ENCODE measurements around the gene C1GALT1C1L.
"Not testable (repeated sequence)": the region's sequence is repeated elsewhere in the genome, so short reads cannot be mapped to it uniquely, and the experiment has no call there.

The C1GALT1C1L gene

GRCh38 chr2:43676322-43677050, at the start of gene C1GALT1C1L:
Gene C1GALT1C1L, minus strand, starts transcription at chr2:43676429. Its CDS starts 107 bp downstream, at chr2:43676322.
- peak; percentile 27 for DNase-seq (ENCODE audit: low read depth)

- no peak for DNase-seq (ENCODE audit: low read depth)
Observed at GRCh38 chr2:43725711-43726246, 49.5 kb upstream of the C1GALT1C1L start.

DNA sequence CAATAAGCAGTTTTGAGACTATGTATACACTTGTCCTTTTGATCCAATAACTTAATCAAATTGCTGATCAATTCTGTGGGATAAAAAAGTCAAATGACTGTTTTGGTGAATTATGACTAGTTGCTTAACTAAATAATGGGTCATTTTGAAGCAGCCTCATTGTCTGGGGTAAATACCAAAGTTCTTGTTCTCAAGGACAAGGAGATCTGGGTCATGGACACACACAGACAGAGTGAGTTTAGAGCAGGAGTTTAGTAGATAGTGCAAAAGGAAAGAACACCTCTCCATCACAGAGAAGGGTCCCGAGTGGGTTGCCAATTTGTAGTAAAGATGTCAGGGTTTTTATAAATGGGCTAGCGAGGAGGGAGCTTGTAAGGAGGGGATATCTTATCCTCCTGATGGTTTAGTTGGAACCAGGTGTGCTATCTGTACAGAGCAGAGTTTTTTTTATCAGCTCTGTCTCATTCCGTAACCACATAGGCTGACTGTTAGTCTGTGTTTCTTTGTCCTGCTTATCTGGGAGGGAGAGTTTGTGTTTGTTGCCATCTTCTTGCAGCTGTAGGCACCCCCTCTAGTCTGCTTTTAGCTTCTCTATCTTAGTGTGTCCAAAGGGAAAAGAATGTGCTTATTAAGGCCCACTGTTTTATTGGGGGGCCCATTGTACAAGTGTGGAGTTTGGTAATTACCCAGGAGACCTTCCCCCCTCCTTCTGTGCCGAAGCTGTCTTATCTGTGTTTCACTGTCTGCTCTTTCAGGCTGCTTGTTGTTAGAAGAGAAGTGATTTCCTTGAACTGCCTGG, 48.7 kb upstream of the C1GALT1C1L start:
- DNase-seq (ENCODE audit: low read depth): no peak

DNA sequence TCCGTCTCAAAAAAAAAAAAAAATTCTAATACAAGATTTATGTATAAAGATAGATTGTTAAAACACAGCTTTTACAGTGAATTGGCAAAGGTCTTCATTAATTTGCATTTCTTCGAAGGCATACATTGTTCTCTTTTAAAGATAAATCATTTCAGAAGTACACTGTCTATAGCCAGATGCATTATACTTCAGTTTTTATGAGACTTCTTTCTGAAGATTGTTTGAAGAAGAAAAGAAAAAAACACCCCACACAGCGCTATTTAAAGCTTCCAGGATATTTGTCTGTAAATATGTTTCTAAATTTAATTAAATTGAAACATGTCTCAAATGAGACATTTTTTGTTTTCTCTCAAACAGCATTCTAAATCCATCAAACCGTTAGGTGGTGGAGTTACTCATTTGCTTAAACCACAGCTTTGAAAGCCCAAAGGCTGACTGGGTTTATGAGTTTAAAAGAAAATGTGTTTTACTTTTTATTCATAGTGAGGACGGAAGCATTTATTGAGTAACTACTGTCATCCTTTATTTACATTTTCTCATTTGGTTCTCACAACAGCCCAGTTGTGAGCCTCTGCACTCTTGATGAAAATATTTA, 42.4 kb upstream of the C1GALT1C1L start:
- no peak for DNase-seq (ENCODE audit: low read depth)

DNA sequence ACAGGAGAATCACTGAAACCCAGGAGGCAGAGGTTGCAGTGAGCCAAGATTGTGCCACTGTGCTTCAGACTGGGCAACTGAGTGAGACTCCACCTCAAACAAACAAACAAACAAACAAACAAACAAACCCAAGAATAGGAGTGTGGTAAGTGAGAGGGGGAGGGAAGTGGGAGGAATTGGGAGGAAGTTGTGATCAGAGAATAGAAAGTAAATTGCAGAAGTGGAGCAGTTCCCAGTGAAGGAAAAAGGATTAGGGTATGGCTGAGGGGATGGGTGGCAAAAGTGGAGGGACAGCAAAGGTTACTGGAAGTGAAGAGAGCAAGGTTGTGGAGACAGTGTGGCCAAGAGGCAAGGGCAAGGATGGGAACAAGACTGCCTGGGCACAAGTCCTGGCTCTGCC, 41.1 kb upstream of the C1GALT1C1L start:
- DNase-seq (ENCODE audit: low read depth): no peak

- no peak for DNase-seq (ENCODE audit: low read depth)
Observed at GRCh38 chr2:43715300-43716098, 39.3 kb upstream of the C1GALT1C1L start.

DNA sequence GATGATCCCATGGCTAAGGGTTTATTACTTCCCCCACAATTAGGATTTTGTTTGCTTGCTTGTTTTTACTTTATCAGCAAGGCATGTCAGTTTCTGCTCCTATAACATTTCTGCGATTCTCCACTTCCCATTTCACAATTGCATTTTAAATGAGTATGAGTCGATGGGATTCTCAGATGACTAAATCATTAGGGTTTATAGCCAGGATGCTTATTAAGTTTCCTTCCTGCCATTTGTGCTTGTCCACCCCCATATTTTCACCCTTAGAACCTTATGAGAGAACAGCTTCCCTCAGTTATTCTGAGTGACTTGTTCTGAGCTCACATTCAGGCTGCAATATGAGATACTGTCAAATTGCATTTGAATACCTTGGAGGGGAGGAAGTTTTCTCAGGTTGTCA, 37.9 kb upstream of the C1GALT1C1L start:
- peak; percentile 49 for DNase-seq (ENCODE audit: low read depth)

GRCh38 chr2:43710866-43711265, 34.6 kb upstream of the C1GALT1C1L start:
- DNase-seq (ENCODE audit: low read depth): no peak

DNA sequence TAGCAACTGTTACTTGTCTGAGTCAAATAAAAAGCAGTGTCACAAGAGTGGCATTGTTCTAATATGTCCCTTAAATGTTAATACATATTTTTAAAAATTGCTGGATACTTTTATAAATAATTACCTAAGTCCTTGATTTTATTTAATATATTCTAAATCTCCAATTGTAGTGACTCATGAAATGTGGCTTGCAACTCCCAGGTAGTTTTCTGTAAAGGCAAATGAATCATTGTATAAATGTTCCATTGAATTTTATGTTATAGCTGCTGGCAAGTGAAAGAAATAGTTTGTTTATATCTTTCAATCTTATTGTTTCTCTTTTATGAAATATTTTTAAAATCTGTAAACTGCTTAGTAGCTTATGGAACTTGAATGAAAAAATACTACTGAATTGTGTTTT, 32.7 kb upstream of the C1GALT1C1L start:
- DNase-seq (ENCODE audit: low read depth): no peak

DNA sequence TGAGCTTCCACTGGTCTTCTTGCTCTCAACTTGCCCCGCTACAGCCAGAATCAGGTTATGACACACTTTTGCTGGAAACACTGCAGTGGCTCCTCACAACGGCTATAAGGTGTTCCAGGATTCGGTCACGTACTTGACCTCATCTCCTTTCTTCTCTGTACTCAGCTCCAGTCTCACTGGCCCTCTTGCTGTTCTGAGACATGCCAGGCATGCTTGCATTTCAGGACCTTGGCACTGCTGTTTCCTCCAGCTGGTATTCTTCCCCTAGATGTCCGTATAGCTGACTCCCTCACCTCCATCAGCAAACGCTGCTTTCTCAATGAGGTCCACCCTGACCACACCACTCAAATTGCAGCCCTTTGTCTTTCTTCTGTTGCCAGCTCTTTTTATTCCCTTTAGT, 31.9 kb upstream of the C1GALT1C1L start:
- no peak for DNase-seq (ENCODE audit: low read depth)

DNA sequence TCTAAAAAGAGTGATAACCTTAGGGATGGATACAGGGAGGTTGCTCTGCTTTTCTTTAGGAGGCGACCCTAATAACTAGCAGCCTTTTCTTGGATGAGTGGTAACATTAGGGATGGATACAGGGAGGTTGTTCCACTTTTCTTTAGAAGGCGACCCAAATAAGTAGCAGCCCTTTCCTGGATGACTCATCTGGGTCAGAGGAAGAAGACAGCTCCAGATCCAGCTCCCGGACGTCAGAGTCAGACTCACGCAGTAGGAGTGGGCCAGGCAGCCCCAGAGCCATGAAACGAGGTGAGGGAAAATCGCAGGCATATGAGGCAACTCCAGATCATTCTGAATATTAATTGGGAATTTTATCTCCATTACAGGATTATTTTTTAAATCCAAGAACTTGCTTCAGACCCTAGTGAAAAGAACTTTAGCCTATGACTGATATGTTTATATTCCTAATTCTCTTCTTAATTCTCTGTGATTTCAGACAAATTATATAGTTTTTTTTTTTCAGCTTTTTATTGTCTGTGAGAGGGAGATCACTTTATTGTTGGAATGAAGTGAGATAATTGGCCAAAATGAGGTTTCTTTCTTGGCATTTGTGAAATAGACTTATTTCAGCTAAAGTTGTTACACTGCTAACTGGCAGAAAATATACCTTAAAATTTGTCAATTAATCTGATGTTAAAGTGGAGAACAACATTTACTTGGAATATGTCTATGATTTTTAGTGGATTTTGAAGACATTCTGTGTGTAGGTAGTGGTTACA, 31.2 kb upstream of the C1GALT1C1L start:
- peak; percentile 76 for DNase-seq (ENCODE audit: low read depth)

- no peak for DNase-seq (ENCODE audit: low read depth)
Observed at GRCh38 chr2:43701111-43701510, 24.9 kb upstream of the C1GALT1C1L start.

GRCh38 chr2:43699761-43700160, 23.5 kb upstream of the C1GALT1C1L start:
- DNase-seq (ENCODE audit: low read depth): no peak

- not testable (repeated sequence) for DNase-seq (ENCODE audit: low read depth)
Observed at GRCh38 chr2:43698140-43698539, 21.9 kb upstream of the C1GALT1C1L start.

- DNase-seq (ENCODE audit: low read depth): no peak
Observed at GRCh38 chr2:43692428-43692994, 16.3 kb upstream of the C1GALT1C1L start.

- no peak for DNase-seq (ENCODE audit: low read depth)
Observed at GRCh38 chr2:43689999-43690398, 13.8 kb upstream of the C1GALT1C1L start.

- no peak for DNase-seq (ENCODE audit: low read depth)
Observed at GRCh38 chr2:43685357-43685756, 9.1 kb upstream of the C1GALT1C1L start.

DNA sequence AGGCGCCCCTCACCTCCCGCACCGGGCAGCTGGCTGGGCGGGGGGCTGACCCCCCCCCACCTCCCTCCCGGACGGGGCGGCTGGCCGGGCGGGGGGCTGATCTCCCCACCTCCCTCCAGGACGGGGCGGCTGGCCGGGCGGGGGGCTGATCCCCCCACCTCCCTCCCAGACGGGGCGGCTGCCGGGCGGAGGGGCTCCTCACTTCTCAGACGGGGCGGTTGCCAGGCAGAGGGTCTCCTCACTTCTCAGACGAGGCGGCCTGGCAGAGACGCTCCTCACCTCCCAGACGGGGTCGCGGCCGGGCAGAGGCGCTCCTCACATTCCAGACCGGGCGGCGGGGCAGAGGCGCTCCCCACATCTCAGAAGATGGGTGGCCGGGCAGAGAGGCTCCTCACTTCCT, 1.6 kb upstream of the C1GALT1C1L start:
- DNase-seq (ENCODE audit: low read depth): not testable (repeated sequence)

DNA sequence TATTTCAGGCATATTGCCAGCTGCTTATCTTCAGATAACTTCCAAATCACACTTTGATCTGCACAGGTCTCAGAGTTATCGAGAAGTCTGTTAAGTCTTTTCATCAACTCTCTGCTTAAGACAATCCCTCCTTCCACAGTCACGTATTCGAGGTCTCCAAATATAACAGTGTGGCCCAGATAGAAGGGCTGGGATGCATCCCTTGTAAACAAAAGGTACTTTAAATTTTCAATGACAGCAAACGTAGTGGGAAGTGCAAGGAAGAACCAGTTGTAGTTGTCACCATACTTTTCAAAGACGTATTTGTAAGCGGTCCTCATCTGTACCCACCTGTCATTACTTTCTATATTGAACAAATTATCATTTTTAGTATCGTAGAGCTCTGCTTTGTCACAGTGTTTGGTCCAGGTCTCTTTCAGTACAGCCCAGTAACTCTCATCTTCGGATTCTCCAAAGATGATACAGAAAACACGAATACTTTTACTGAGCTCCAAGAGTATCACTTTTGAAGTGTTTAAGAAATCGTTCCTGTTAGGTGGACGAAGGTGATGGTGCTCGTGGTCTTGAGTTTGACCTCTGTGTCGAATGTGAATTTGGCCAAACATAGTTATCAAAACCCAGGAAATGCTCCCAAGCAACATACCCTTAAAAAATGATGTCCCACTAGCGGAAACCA, 445 bp downstream of the C1GALT1C1L start:
- no peak for DNase-seq (ENCODE audit: low read depth)

- no peak for DNase-seq (ENCODE audit: low read depth)
Observed at GRCh38 chr2:43657241-43657640, 19.0 kb downstream of the C1GALT1C1L start.
